ENCODE data around the gene TXNDC15.

- TF ChIP-seq CTCF (optimal IDR thresholded peaks at IDR 0.05 in 1 of 3, IDR thresholded peaks at IDR 0.05 in 1 of 3, conservative IDR thresholded peaks at IDR 0.05 in 1 of 3; ENCODE audit: extremely low read depth in 1 of 3, insufficient read depth in 2 of 3, low read length in 3 of 3) (no peak), EZH2 (IDR thresholded peaks at IDR 0.05; ENCODE audit: low read length) (no peak)
Measured at GRCh38 chr5:134937526-134937925, 63.4 kb downstream of the TXNDC15 start.
